K562 (cell line): ENCODE measurements around the gene SNX27. TPM values are rescaled to one million over a fixed set of nuclear protein-coding genes. Genes with fewer than 3 reads are reported as not detected.

Experiments used
- CHD2 ChIP-seq: IDR thresholded peaks from 2 replicates; pipeline ENCODE4 v1.6.1; 2011; ENCODE audit warnings: low read depth, low read length
- HOMEZ ChIP-seq: fragments of 250-450 bp; sonication (Bioruptor Pico); IDR thresholded peaks from 2 replicates; pipeline ENCODE4 v1.4.0; 2020; ENCODE audit warnings: mild to moderate bottlenecking, moderate library complexity
- JUN ChIP-seq, 2 experiments: sonication (generic) in 1 of 2; formaldehyde crosslinking in 1 of 2; IDR thresholded peaks; 2 replicates each; pipeline versions ENCODE4 v1.6.1 to v1.8.0; 2012 to 2022; ENCODE audit warnings: borderline replicate concordance in 2 of 2, mild to moderate bottlenecking in 2 of 2, improper control_type of control experiment in 1 of 2, low read depth in 1 of 2, low read length in 1 of 2, missing genetic modification reagents in 1 of 2
- KDM1A ChIP-seq, 2 experiments: fragments of 450-650 bp; IDR thresholded peaks; 2 replicates each; pipeline ENCODE4 v1.6.1; 2016; ENCODE audit warnings: mild to moderate bottlenecking in 2 of 2
- MXI1 ChIP-seq: IDR thresholded peaks from 2 replicates; pipeline ENCODE4 v1.6.1; 2011; ENCODE audit warnings: low read depth, mild to moderate bottlenecking, improper control_type of control experiment, low read length
- MYBL2 ChIP-seq, 2 experiments: fragments of 450-650 bp in 1 of 2; sonication (generic) in 1 of 2; formaldehyde crosslinking in 1 of 2; IDR thresholded peaks; 2 replicates each; pipeline versions ENCODE4 v1.6.1 to v1.8.1; 2017 to 2022; ENCODE audit warnings: borderline replicate concordance in 1 of 2, inconsistent platforms in 1 of 2, low read depth in 1 of 2, mild to moderate bottlenecking in 1 of 2, missing genetic modification reagents in 1 of 2, moderate library complexity in 1 of 2
- NCOA2 ChIP-seq, 2 experiments: fragments of 450-650 bp; IDR thresholded peaks; 2 replicates each; pipeline ENCODE4 v1.6.1; 2018; ENCODE audit warnings: mild to moderate bottlenecking in 2 of 2, moderate library complexity in 1 of 2; ENCODE audit not compliant: partially characterized antibody in 2 of 2
- NELFE ChIP-seq: IDR thresholded peaks from 2 replicates; pipeline ENCODE4 v1.6.1; 2011; ENCODE audit warnings: mild to moderate bottlenecking; ENCODE audit not compliant: insufficient read depth, insufficient read length
- NKRF ChIP-seq: fragments of 450-650 bp; IDR thresholded peaks from 2 replicates; pipeline ENCODE4 v1.6.1; 2016; ENCODE audit warnings: borderline replicate concordance
- RB1 ChIP-seq: fragments of 450-650 bp; IDR thresholded peaks from 2 replicates; pipeline ENCODE4 v1.6.1; 2017; ENCODE audit warnings: low read depth, mild to moderate bottlenecking
- TFAP4 ChIP-seq: sonication (generic); formaldehyde crosslinking; IDR thresholded peaks from 2 replicates; pipeline ENCODE4 v1.8.0; 2022; ENCODE audit warnings: missing genetic modification reagents, mild to moderate bottlenecking, moderate library complexity, borderline replicate concordance
- ZBTB43 ChIP-seq: sonication (generic); formaldehyde crosslinking; IDR thresholded peaks from 2 replicates; pipeline ENCODE4 v1.8.0; 2023; ENCODE audit warnings: mild to moderate bottlenecking, missing genetic modification reagents
- ZNF395 ChIP-seq: fragments of 200-800 bp; sonication (Bioruptor generic); IDR thresholded peaks from 2 replicates; pipeline ENCODE4 v1.6.1; 2017; ENCODE audit warnings: missing genetic modification characterization, missing compliant biosample characterization
- ZNF449 ChIP-seq: fragments of 250-450 bp; sonication (Bioruptor Pico); IDR thresholded peaks from 2 replicates; pipeline ENCODE4 v1.8.0; 2022; ENCODE audit warnings: moderate library complexity, mild to moderate bottlenecking, inconsistent platforms
- ZNF830 ChIP-seq: fragments of 250-450 bp; sonication (Bioruptor Pico); IDR thresholded peaks from 2 replicates; pipeline ENCODE4 v1.5.0; 2021; ENCODE audit warnings: mild to moderate bottlenecking
- polyA plus RNA-seq, 8 experiments: library from polyadenylated mRNA; depleted of rRNA in 4 of 8; stranded (reverse) in 5 of 8; unstranded in 3 of 8; fragments of >200 nt; fragmentation: Nextera tagmentation in 2 of 8; fragmentation: Illumina TruSeq in 1 of 8; extraction: Ambion mirVana in 2 of 8; extraction: Trizol in 1 of 8; gene quantifications; 2 replicates each; pipeline versions ENCODE4 v1.2.1 to v1.2.3, GENCODE V29; 2011 to 2014; ENCODE audit warnings: inconsistent platforms in 1 of 8, missing spikeins in 1 of 8
- total RNA-seq, 7 experiments: library from RNA; depleted of rRNA in 6 of 7; stranded (reverse); fragments of >200 nt in 6 of 7; fragmentation: Illumina TruSeq in 2 of 7; extraction: Trizol in 2 of 7; gene quantifications; 2 replicates each; pipeline versions ENCODE4 v1.2.1 to v1.2.3, GENCODE V29; 2011 to 2021; ENCODE audit warnings: low replicate concordance in 1 of 7

Gene SNX27
- total and polyA plus RNA-seq, 9 of the 15 experiments (the other 6 are each of a cell fraction or from before 2014, with no cell fraction given) = 4.5 to 18.7 (median 10.1) TPM

GRCh38 chr1:151716771-151717631, 105.2 kb downstream of the SNX27 start, which contains the start of gene CELF3 (continued):
- TF ChIP-seq NKRF (0 out of 2 replicates have a peak, but pooled peaks have one; percentile 19), KDM1A (IDR thresholded peaks at IDR 0.05) (peak in 1 of 2 experiments; percentile 56; a peak in 2 of 4 replicates), NCOA2 (IDR thresholded peaks at IDR 0.05; ENCODE audit: partially characterized antibody in 2 of 2) (peak in 1 of 2 experiments; percentile 100), JUN (IDR thresholded peaks at IDR 0.05; ENCODE audit: borderline replicate concordance, low read depth, low read length) (no peak), JUN (CRISPR knock-in tag; IDR thresholded peaks at IDR 0.05; ENCODE audit: borderline replicate concordance) (no peak), CHD2 (0 out of 2 replicates have a peak, but pooled peaks have one; percentile 20), ZBTB43 (CRISPR knock-in tag) (no peak), MXI1 (no peak), HOMEZ (no peak), ZNF395 (CRISPR knock-in tag) (no peak), NELFE (no peak), ZNF449 (no peak), TFAP4 (CRISPR knock-in tag) (peak; percentile 86), RB1 (peak; percentile 59; the same call in 1 of the 2 replicates), MYBL2 (IDR thresholded peaks at IDR 0.05; ENCODE audit: low read depth) (no peak), MYBL2 (CRISPR knock-in tag; IDR thresholded peaks at IDR 0.05; ENCODE audit: borderline replicate concordance) (no peak), ZNF830 (CRISPR knock-in tag) (no peak)
